ENCODE data around the gene BOLL. TPM values are rescaled to one million over a fixed set of nuclear protein-coding genes. Genes with fewer than 3 reads are reported as not detected.
A peak's percentile ranks its signal among the peaks of the same experiment; 100 is the strongest.
"Not testable (repeated sequence)": the region's sequence is repeated elsewhere in the genome, so short reads cannot be mapped to it uniquely, and the experiment has no call there.

The BOLL gene
- total RNA-seq, 1 experiment from 2014 or later = not detected

DNA sequence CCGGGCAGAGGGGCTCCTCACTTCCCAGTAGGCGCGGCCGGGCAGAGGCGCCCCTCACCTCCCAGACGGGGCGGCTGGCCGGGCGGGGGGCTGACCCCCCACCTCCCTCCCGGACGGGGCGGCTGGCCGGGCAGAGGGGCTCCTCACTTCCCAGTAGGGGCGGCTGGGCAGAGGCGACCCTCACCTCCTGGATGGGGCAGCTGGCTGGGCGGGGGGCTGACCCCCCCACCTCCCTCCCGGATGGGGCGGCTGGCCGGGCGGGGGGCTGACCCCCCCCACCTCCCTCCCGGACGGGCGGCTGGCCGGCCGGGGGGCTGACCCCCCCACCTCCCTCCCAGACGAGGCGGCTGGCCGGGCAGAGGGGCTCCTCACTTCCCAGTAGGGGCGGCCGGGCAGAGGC, 89.1 kb downstream of the BOLL start:
- CTCF ChIA-PET; DNase-seq (ENCODE audit: low spot score); BruUV-seq (replicated peaks); H3K27me3 ChIP-seq (replicated peaks; ENCODE audit: insufficient read depth, low read depth, low read length, poor library complexity); H3K4me1 ChIP-seq (ENCODE audit: insufficient read depth, low read length, poor library complexity, severe bottlenecking); H3K27ac ChIP-seq (ENCODE audit: low read depth, low read length, poor library complexity, severe bottlenecking); POLR2A ChIA-PET (ENCODE audit: low non-redundant PET); intact Hi-C loops (cut with micrococcal nuclease; ENCODE audit: unreplicated experiment); H3K9me3 ChIP-seq (ENCODE audit: low read depth, low read length, poor library complexity, severe bottlenecking); H3K36me3 ChIP-seq (ENCODE audit: insufficient read depth, low read length, poor library complexity, severe bottlenecking); H3K4me3 ChIP-seq (ENCODE audit: low read depth, low read length, poor library complexity, severe bottlenecking): not testable (repeated sequence)

DNA sequence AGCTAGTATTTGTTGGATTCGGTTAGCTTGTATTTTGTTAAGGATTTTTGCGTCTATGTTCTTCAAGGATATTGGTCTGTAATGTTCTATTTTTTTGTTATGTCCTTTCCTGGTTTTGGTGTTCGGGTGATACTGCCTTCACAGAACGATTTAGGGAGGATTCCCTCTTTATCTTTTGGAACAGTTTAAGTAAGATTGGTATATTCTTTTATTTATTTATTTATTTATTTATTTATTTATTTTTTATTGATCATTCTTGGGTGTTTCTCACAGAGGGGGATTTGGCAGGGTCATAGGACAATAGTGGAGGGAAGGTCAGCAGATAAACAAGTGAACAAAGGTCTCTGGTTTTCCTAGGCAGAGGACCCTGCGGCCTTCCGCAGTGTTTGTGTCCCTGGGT, 89.9 kb downstream of the BOLL start:
- H3K9me3 ChIP-seq (ENCODE audit: low read depth, low read length, poor library complexity, severe bottlenecking); BruUV-seq (replicated peaks); DNase-seq (ENCODE audit: low spot score); H3K4me3 ChIP-seq (ENCODE audit: low read depth, low read length, poor library complexity, severe bottlenecking); CTCF ChIA-PET; H3K27me3 ChIP-seq (replicated peaks; ENCODE audit: insufficient read depth, low read depth, low read length, poor library complexity); POLR2A ChIA-PET (ENCODE audit: low non-redundant PET); H3K36me3 ChIP-seq (ENCODE audit: insufficient read depth, low read length, poor library complexity, severe bottlenecking); intact Hi-C loops (cut with micrococcal nuclease; ENCODE audit: unreplicated experiment); H3K4me1 ChIP-seq (ENCODE audit: insufficient read depth, low read length, poor library complexity, severe bottlenecking); H3K27ac ChIP-seq (ENCODE audit: low read depth, low read length, poor library complexity, severe bottlenecking): not testable (repeated sequence)

DNA sequence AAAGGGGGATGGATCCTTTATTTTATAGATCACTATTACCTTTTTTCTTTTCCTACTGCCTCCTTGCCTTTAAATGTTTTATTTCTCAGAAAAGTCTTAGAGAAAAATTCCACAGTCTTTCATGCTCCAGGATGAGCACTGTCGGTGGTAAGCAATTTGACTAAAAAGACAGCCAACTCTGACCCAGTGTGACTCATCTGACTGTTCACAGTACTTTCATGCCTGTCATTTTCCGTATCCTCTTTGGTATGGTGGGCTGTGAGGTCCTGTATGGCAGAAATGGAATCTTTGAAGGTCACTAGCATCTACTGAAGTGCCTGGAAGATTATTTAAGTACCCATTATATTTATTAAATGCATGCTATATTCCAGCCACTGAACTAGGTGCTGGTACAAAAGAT, 107.6 kb downstream of the BOLL start:
- intact Hi-C loops (cut with micrococcal nuclease; ENCODE audit: unreplicated experiment) = no loop called here
- H3K27me3 ChIP-seq (replicated peaks; ENCODE audit: insufficient read depth, low read depth, low read length, poor library complexity) = no peaks in the 10 kb centered on the region
- peak; percentile 42 for DNase-seq (ENCODE audit: low spot score)
- no TSS peak for BruUV-seq (replicated peaks)
- ChIA-PET CTCF (no interaction called here), POLR2A (ENCODE audit: low non-redundant PET) (no interaction called here)
- H3K4me1 ChIP-seq (ENCODE audit: insufficient read depth, low read length, poor library complexity, severe bottlenecking) = no peaks in the 10 kb centered on the region
- no peak for TF ChIP-seq EZH2 (IDR thresholded peaks at IDR 0.05; ENCODE audit: borderline replicate concordance, low read depth, low read length, poor library complexity, severe bottlenecking)
- TF ChIP-seq, protein P1, sequence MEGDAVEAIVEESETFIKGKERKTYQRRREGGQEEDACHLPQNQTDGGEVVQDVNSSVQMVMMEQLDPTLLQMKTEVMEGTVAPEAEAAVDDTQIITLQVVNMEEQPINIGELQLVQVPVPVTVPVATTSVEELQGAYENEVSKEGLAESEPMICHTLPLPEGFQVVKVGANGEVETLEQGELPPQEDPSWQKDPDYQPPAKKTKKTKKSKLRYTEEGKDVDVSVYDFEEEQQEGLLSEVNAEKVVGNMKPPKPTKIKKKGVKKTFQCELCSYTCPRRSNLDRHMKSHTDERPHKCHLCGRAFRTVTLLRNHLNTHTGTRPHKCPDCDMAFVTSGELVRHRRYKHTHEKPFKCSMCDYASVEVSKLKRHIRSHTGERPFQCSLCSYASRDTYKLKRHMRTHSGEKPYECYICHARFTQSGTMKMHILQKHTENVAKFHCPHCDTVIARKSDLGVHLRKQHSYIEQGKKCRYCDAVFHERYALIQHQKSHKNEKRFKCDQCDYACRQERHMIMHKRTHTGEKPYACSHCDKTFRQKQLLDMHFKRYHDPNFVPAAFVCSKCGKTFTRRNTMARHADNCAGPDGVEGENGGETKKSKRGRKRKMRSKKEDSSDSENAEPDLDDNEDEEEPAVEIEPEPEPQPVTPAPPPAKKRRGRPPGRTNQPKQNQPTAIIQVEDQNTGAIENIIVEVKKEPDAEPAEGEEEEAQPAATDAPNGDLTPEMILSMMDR (conservative IDR thresholded peaks at IDR 0.05; ENCODE audit: low read depth, low read length) = no peak
- no peaks in the 10 kb centered on the region for H3K36me3 ChIP-seq (ENCODE audit: insufficient read depth, low read length, poor library complexity, severe bottlenecking)
- no peak overlapping the region for H3K4me3 ChIP-seq (ENCODE audit: low read depth, low read length, poor library complexity, severe bottlenecking)
- H3K9me3 ChIP-seq (ENCODE audit: low read depth, low read length, poor library complexity, severe bottlenecking) = no peaks in the 10 kb centered on the region
- H3K27ac ChIP-seq (ENCODE audit: low read depth, low read length, poor library complexity, severe bottlenecking) = no peak overlapping the region

DNA sequence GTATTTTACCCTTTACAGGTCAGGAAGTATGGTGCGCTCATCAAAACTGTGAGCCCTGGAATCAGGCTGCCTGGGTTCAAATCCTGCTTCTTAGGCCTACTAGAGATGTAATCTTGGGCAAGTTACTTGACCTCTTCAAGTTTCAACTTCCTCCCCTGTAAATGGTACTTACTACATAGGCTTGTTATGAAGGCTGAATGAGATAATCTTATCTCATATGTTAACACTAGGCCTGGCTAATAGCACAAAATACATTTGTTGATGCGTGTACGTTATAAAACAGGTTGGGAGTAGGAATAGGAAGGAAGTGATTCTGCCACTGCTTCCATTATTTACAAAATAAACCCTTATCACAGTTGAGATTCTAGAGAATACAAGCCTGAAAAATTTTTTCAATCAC, 108.1 kb downstream of the BOLL start:
- intact Hi-C loops (cut with micrococcal nuclease; ENCODE audit: unreplicated experiment) = no loop called here
- H3K27ac ChIP-seq (ENCODE audit: low read depth, low read length, poor library complexity, severe bottlenecking) = no peak overlapping the region
- no peaks in the 10 kb centered on the region for H3K9me3 ChIP-seq (ENCODE audit: low read depth, low read length, poor library complexity, severe bottlenecking)
- H3K36me3 ChIP-seq (ENCODE audit: insufficient read depth, low read length, poor library complexity, severe bottlenecking) = no peaks in the 10 kb centered on the region
- no peaks in the 10 kb centered on the region for H3K27me3 ChIP-seq (replicated peaks; ENCODE audit: insufficient read depth, low read depth, low read length, poor library complexity)
- no peak for DNase-seq (ENCODE audit: low spot score)
- no peaks in the 10 kb centered on the region for H3K4me1 ChIP-seq (ENCODE audit: insufficient read depth, low read length, poor library complexity, severe bottlenecking)
- POLR2A ChIA-PET (ENCODE audit: low non-redundant PET) = no interaction called here
- no peak for TF ChIP-seq EZH2 (IDR thresholded peaks at IDR 0.05; ENCODE audit: borderline replicate concordance, low read depth, low read length, poor library complexity, severe bottlenecking)
- TF ChIP-seq, protein P1 (conservative IDR thresholded peaks at IDR 0.05; ENCODE audit: low read depth, low read length) = no peak
- no TSS peak for BruUV-seq (replicated peaks)
- CTCF ChIA-PET = no interaction called here
- no peak overlapping the region for H3K4me3 ChIP-seq (ENCODE audit: low read depth, low read length, poor library complexity, severe bottlenecking)

Other genes with a start within 250 kb of the BOLL start
- gene RFTN2, start 109.7 kb downstream of the BOLL start, total RNA-seq (2021) = 5.8 and 7.3 TPM in 2 replicates
- 13.2 and 14.6 TPM in 2 replicates for gene MARS2, start 80.0 kb downstream of the BOLL start, total RNA-seq (2021)
- not detected in 2 replicates for gene PLCL1, start 19.3 kb upstream of the BOLL start, total RNA-seq (2021)

Measured in A673 (cell line).